ENCODE results near the gene NTPCR.

DNA sequence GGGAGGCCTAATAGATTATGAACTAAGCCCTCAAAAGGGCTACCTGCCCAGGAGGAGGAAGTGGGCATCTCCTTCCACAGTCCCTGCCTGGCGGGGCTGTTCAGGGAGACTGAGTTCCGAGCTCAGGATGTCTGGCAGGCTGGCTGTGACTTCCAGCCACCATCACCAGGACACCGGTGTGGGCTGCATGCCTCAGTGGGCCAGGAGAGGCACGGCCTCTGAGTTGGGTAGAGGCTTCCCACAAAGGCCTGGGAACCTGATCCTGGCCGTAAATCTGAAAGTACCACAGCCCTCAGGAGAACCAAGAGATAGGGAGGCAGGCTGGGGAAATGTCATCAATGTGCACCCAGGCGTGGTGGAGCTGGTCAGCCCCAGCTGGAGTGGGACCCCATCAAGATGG, 29.1 kb downstream of the NTPCR start:
- TF ChIP-seq POLR2A (IDR thresholded peaks at IDR 0.05), result no peak
- TF ChIP-seq, protein P1, sequence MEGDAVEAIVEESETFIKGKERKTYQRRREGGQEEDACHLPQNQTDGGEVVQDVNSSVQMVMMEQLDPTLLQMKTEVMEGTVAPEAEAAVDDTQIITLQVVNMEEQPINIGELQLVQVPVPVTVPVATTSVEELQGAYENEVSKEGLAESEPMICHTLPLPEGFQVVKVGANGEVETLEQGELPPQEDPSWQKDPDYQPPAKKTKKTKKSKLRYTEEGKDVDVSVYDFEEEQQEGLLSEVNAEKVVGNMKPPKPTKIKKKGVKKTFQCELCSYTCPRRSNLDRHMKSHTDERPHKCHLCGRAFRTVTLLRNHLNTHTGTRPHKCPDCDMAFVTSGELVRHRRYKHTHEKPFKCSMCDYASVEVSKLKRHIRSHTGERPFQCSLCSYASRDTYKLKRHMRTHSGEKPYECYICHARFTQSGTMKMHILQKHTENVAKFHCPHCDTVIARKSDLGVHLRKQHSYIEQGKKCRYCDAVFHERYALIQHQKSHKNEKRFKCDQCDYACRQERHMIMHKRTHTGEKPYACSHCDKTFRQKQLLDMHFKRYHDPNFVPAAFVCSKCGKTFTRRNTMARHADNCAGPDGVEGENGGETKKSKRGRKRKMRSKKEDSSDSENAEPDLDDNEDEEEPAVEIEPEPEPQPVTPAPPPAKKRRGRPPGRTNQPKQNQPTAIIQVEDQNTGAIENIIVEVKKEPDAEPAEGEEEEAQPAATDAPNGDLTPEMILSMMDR (IDR thresholded peaks at IDR 0.05), result no peak

Data from vagina (tissue), 2 donors.